Keratinocyte (primary cell): ENCODE data around the gene ANKRD26. TPM values are rescaled to one million over a fixed set of nuclear protein-coding genes. Genes with fewer than 3 reads are reported as not detected.
A peak's percentile ranks its signal among the peaks of the same experiment; 100 is the strongest.

ENCODE experiments used
- DNase-seq: peaks from one replicate; pipeline ENCODE4 v3.0.0-alpha.2; 2011; ENCODE audit warnings: low read depth, missing footprints, low spot score
- FAIRE-seq: peaks from 2 replicates; lab custom pipeline; 2011; peaks lifted over from hg19 to GRCh38; lab: Jason Lieb, UNC
- H2AFZ ChIP-seq: 2 replicates; pipeline ENCODE4 v1.6.0; 2012; ENCODE audit warnings: low read length, control low read depth, inconsistent platforms; ENCODE audit not compliant: control insufficient read depth
- H3K27ac ChIP-seq: 2 replicates; pipeline ENCODE4 v1.5.1; 2011; ENCODE audit warnings: low read length; ENCODE audit not compliant: control insufficient read depth, insufficient read depth
- H3K27me3 ChIP-seq: 3 replicates; pipeline ENCODE4 v1.6.0; 2011; ENCODE audit warnings: low read length; ENCODE audit not compliant: control insufficient read depth, insufficient read depth; ENCODE audit errors: extremely low read depth
- H3K36me3 ChIP-seq, 2 experiments: 2 replicates in 1 of 2; 3 replicates in 1 of 2; pipeline ENCODE4 v1.5.1; 2011; ENCODE audit warnings: low read length in 2 of 2, mild to moderate bottlenecking in 1 of 2; ENCODE audit not compliant: control insufficient read depth in 2 of 2, insufficient read depth in 2 of 2; ENCODE audit errors: extremely low read depth in 1 of 2
- H3K4me1 ChIP-seq: 3 replicates; pipeline ENCODE4 v1.5.1; 2011; ENCODE audit warnings: low read length; ENCODE audit not compliant: control insufficient read depth, insufficient read depth; ENCODE audit errors: extremely low read depth
- H3K4me2 ChIP-seq: 3 replicates; pipeline ENCODE4 v1.6.0; 2011; ENCODE audit warnings: low read depth, low read length; ENCODE audit not compliant: control insufficient read depth, insufficient read depth; ENCODE audit errors: extremely low read depth
- H3K4me3 ChIP-seq, 3 experiments: fragments of 200-600 bp in 1 of 3; sonication (generic) in 1 of 3; 2 replicates in 2 of 3; 3 replicates in 1 of 3; pipeline ENCODE4 v1.5.1; 2011 to 2016; ENCODE audit warnings: low read length in 3 of 3, mild to moderate bottlenecking in 3 of 3, control low read depth in 2 of 3, inconsistent platforms in 1 of 3, low read depth in 1 of 3, mixed read lengths in 1 of 3, mixed run types in 1 of 3, moderate library complexity in 1 of 3; ENCODE audit not compliant: control insufficient read depth in 2 of 3, insufficient read depth in 2 of 3; ENCODE audit errors: extremely low read depth in 1 of 3
- H3K79me2 ChIP-seq: 2 replicates; pipeline ENCODE4 v1.6.0; 2012; ENCODE audit warnings: low read length; ENCODE audit not compliant: control insufficient read depth, insufficient read depth
- H3K9ac ChIP-seq: 3 replicates; pipeline ENCODE4 v1.6.0; 2011; ENCODE audit warnings: low read length; ENCODE audit not compliant: control insufficient read depth, insufficient read depth; ENCODE audit errors: extremely low read depth
- H3K9me1 ChIP-seq: 3 replicates; pipeline ENCODE4 v1.6.0; 2011; ENCODE audit warnings: low read length; ENCODE audit not compliant: control insufficient read depth, insufficient read depth; ENCODE audit errors: extremely low read depth
- H3K9me3 ChIP-seq: 2 replicates; pipeline ENCODE4 v1.5.1; 2012; ENCODE audit warnings: low read depth, low read length; ENCODE audit not compliant: control insufficient read depth
- H4K20me1 ChIP-seq: 3 replicates; pipeline ENCODE4 v1.6.0; 2011; ENCODE audit warnings: low read length; ENCODE audit not compliant: control insufficient read depth, insufficient read depth; ENCODE audit errors: extremely low read depth
- EZH2 ChIP-seq: IDR thresholded peaks from one replicate; pipeline ENCODE4 v1.6.1; 2012; ENCODE audit warnings: inconsistent platforms, mild to moderate bottlenecking, low read length, moderate library complexity
- dilution Hi-C: fragments of 300-500 bp; cut with MboI; formaldehyde crosslinking; loops from one replicate; pipeline ENCODE4 v1.7.0; 2020; ENCODE audit warnings: low sequenced_read_pairs; ENCODE audit not compliant: extremely low pct_ligation_motif_present
- polyA minus RNA-seq, 3 experiments: library from RNA; depleted of rRNA, polyadenylated mRNA; stranded (reverse); fragments of >200 nt; gene quantifications; 1 replicate in 1 of 3; 2 replicates in 1 of 3; 3 replicates in 1 of 3; pipeline ENCODE4 v1.2.3, GENCODE V29; 2011
- polyA plus RNA-seq, 5 experiments: library from polyadenylated mRNA; depleted of rRNA in 3 of 5; stranded (reverse) in 3 of 5; stranded (forward) in 1 of 5; unstranded in 1 of 5; fragments of >200 nt; gene quantifications; 1 replicate in 1 of 5; 2 replicates in 3 of 5; 3 replicates in 1 of 5; pipeline versions ENCODE4 v1.2.1 to v1.2.3, GENCODE V29; 2011 to 2012; ENCODE audit warnings: missing spikeins in 2 of 5, low read depth in 1 of 5, low replicate concordance in 1 of 5
- TF ChIP-seq, protein P1 (sequence below), 3 experiments: IDR thresholded peaks in 1 of 3; conservative IDR thresholded peaks in 1 of 3; optimal IDR thresholded peaks in 1 of 3; 2 replicates in 2 of 3; 3 replicates in 1 of 3; pipeline versions ENCODE3 to v1.5.1; 2011; ENCODE audit warnings: low read length in 3 of 3, mild to moderate bottlenecking in 3 of 3, moderate library complexity in 2 of 3, control low read depth in 1 of 3, inconsistent platforms in 1 of 3; ENCODE audit not compliant: insufficient read depth in 2 of 3; ENCODE audit errors: extremely low read depth in 1 of 3

ANKRD26 gene
- polyA plus RNA-seq (1.6 to 3.3 TPM (median 1.7 TPM) in 3 replicates), polyA minus RNA-seq (0.59 to 5.4 TPM (median 1.9 TPM) in 3 replicates)
- polyA plus RNA-seq (2011; ENCODE audit: low read depth) = 19.7 TPM
- polyA plus RNA-seq (2011; cell fraction: cytosol; rRNA removed) = 1.2 and 1.9 TPM in 2 replicates
- 3.7 and 4.3 TPM in 2 replicates for polyA plus RNA-seq (2011; cell fraction: nucleus; rRNA removed)
- 3.2 and 3.9 TPM in 2 replicates for polyA plus RNA-seq (2012; ENCODE audit: low replicate concordance)
- polyA minus RNA-seq (2011; cell fraction: cytosol; rRNA and poly(A)+ RNA removed) = 1.2 TPM
- 2.8 and 8.2 TPM in 2 replicates for polyA minus RNA-seq (2011; cell fraction: nucleus; rRNA and poly(A)+ RNA removed)

DNA sequence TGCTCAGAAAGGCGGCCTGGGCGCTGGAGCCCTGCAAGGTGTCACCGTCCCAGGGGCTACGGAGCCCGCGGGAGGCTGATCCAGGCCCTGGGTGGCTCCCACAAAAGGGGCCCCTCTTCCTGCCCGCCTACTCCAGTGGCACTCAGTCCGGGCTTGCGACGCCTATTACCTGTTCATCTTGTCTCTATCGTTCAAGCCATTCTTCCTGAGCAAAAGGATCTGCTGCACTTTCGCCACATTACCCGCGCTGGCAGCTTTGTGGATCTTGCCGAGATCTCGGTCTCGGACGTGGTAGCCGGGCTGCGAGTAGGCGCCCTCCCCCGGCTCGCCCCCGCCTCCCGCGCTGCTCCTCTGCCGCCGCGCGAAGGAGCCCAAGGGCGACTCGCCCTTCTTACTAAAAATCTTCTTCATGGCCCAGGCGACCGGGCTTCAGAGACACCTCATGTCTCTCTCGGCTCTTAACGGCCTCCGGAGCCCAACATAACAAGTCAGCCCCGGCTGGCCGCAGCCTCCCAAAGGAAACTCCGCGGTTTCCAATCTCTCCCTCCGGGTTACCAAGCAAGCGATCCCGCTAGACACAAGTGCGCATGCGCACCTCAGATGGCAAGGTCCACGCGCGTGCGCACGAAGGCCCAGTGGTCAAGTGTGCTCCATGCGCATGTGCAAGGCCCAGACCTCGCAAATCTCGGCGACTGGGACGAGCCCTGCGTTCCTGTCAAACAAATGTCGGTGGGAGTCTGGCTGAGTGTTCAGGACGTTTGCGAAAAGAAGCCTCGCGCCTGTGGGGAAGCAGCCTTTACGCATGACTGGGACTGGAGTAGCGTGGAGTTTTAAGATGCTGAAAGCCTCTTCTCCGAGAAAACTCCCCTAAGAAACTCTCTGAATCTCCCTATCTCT lies at the start of gene ANKRD26:
Gene ANKRD26, minus strand, starts transcription at position 579 of the 897 bp plus-strand sequence. Its CDS starts 168 bp downstream, at position 411.
- H3K79me2 ChIP-seq = peaks cover 3% of the 10 kb centered on the region
- H3K4me3 ChIP-seq = peak within 1 kb of the TSS; percentile 68 to 96 (median 94)
- FAIRE-seq = no peak
- H4K20me1 ChIP-seq = no peaks in the 10 kb centered on the region
- peak within 1 kb of the TSS; percentile 90 for H3K9ac ChIP-seq
- H3K9me3 ChIP-seq = no peaks in the 10 kb centered on the region
- peak; percentile 84 for DNase-seq
- dilution Hi-C loops = no loop called here
- peaks cover 9% of the 10 kb centered on the region for H3K4me1 ChIP-seq
- TF ChIP-seq EZH2 = no peak
- TF ChIP-seq, protein P1, sequence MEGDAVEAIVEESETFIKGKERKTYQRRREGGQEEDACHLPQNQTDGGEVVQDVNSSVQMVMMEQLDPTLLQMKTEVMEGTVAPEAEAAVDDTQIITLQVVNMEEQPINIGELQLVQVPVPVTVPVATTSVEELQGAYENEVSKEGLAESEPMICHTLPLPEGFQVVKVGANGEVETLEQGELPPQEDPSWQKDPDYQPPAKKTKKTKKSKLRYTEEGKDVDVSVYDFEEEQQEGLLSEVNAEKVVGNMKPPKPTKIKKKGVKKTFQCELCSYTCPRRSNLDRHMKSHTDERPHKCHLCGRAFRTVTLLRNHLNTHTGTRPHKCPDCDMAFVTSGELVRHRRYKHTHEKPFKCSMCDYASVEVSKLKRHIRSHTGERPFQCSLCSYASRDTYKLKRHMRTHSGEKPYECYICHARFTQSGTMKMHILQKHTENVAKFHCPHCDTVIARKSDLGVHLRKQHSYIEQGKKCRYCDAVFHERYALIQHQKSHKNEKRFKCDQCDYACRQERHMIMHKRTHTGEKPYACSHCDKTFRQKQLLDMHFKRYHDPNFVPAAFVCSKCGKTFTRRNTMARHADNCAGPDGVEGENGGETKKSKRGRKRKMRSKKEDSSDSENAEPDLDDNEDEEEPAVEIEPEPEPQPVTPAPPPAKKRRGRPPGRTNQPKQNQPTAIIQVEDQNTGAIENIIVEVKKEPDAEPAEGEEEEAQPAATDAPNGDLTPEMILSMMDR (optimal IDR thresholded peaks at IDR 0.05 in 1 of 3, IDR thresholded peaks at IDR 0.05 in 1 of 3, conservative IDR thresholded peaks at IDR 0.05 in 1 of 3; ENCODE audit: extremely low read depth in 1 of 3, insufficient read depth in 2 of 3, low read length in 3 of 3) = peak in 1 of 3 experiments; percentile 17
- H2AFZ ChIP-seq = peak within 1 kb of the TSS; percentile 99
- peaks cover 0 to 1% of the 10 kb centered on the region in 2 experiments for H3K36me3 ChIP-seq
- no peaks in the 10 kb centered on the region for H3K27me3 ChIP-seq
- H3K27ac ChIP-seq = peak within 1 kb of the TSS; percentile 86
- H3K9me1 ChIP-seq = no peaks in the 10 kb centered on the region
- H3K4me2 ChIP-seq = peak within 1 kb of the TSS; percentile 100

DNA sequence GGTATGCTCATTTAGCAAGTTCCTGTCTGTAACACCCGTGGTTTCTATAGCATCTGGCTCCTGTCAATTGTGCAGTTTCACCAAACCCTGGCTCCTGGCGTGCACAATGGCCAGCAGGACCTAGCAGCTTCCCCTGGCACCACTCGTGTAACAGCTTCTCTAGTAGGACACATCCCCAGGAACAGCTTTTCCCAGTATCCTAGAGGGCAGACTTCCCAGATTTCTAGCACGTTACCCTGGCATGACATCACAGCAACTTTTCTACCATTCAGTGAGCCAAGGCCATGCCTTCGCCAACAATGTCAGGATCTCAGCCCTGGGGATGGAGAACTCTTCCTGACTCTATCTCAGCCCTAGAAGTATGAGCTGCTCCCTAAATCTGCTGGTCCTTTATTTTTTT lies 47.4 kb upstream of the ANKRD26 start:
- H3K36me3 ChIP-seq = peaks cover 14 to 37% of the 10 kb centered on the region in 2 experiments
- H3K4me3 ChIP-seq = no peak overlapping the region
- H3K27ac ChIP-seq = no peak overlapping the region
- DNase-seq (no peak), FAIRE-seq (no peak)
- peaks cover 6% of the 10 kb centered on the region for H3K4me1 ChIP-seq
- peaks cover 79% of the 10 kb centered on the region for H3K79me2 ChIP-seq
- H3K27me3 ChIP-seq = no peaks in the 10 kb centered on the region
- no peak overlapping the region for H2AFZ ChIP-seq
- no peak overlapping the region for H3K9ac ChIP-seq
- no peaks in the 10 kb centered on the region for H3K9me3 ChIP-seq
- TF ChIP-seq EZH2 = no peak
- TF ChIP-seq, protein P1 (optimal IDR thresholded peaks at IDR 0.05 in 1 of 3, IDR thresholded peaks at IDR 0.05 in 1 of 3, conservative IDR thresholded peaks at IDR 0.05 in 1 of 3; ENCODE audit: extremely low read depth in 1 of 3, insufficient read depth in 2 of 3, low read length in 3 of 3) = no peak
- H3K9me1 ChIP-seq = no peaks in the 10 kb centered on the region
- H4K20me1 ChIP-seq = peaks cover 4% of the 10 kb centered on the region
- dilution Hi-C loops = no loop called here
- H3K4me2 ChIP-seq = no peak overlapping the region
